Renal cortex interstitium (tissue), 11 donors: ENCODE measurements around the gene MAP1LC3A. TPM values are rescaled to one million over a fixed set of nuclear protein-coding genes. Genes with fewer than 3 reads are reported as not detected.

Experiments
- DNase-seq, 11 donors: peaks; one replicate each; pipeline ENCODE4 v3.0.0-alpha.2; 2013; ENCODE audit warnings: low read depth in 9 of 11, low spot score in 4 of 11; ENCODE audit errors: extremely low read depth in 1 of 11
- polyA plus RNA-seq, 3 donors: library from polyadenylated mRNA; unstranded; fragments of 120-200 nt; gene quantifications; one replicate each; pipeline ENCODE4 v1.2.1, GENCODE V29; 2013; ENCODE audit not compliant: insufficient read length in 3 of 3

MAP1LC3A gene
- polyA plus RNA-seq, 3 donors = 17.7 to 38.7 (median 31.7) TPM

DNA sequence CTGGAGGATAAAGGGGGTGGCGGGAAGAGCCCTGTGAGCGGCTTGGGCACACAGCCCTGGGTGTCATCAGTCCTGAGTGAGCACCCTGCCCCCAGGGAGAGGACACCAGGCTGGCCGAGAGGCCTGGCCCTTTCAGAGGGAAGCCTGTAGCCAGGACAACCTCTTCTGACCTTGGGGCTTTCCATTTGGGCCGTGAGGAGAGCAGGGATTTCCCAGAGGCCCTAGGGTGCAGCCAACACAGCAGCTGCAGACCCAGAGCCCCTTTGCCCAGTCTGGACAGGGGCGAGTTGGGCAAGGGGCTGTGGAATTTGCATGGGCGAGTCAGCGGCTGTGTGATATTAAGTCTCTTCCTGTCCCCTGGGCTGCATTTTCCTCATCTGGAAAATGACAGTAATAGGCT is 6.3 kb downstream of the MAP1LC3A start:
- DNase-seq = no peak

DNA sequence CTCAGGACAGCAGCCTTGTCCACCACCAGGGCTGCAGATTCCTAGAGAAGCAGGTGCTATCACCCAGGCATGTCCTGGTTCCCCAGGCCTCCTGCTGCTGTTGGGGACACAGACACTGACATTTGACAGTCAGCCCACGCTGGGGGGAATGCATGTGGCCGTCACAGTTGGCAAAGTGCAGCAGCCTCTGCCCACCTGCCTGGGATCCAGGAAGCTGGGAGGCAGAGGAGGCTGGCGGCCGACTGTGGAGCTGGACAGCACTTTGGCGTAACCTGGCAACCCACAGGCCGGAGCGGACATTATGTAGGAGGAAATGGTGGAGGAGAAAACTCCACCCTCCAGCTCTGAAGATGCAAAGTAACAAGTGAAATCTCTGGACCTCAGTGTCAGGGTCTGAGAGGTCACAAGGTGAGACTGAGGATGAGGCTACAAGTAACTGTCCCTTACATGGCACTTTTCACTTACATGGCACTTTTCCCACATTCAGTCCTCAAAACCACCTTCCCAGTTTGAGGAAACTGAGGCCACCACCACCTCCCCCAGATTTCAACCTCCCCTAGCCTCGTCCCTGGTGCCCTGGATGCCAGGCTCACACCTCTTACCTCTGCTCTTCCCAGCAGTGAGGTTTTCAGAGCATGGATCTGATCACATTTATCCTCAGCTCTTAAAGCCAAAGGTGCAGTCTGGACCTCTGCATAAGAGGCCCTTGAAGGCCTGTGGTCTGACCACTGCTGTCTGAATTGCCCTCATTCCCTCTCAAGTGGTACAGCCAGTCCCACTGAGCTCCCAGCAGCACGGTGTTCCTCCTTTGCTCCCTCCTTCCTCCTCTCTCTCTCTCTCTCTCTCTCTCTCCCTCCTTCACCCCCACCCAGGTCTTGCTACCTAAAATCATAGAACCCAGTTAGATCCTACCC is 8.7 kb downstream of the MAP1LC3A start:
- no peak for DNase-seq

DNA sequence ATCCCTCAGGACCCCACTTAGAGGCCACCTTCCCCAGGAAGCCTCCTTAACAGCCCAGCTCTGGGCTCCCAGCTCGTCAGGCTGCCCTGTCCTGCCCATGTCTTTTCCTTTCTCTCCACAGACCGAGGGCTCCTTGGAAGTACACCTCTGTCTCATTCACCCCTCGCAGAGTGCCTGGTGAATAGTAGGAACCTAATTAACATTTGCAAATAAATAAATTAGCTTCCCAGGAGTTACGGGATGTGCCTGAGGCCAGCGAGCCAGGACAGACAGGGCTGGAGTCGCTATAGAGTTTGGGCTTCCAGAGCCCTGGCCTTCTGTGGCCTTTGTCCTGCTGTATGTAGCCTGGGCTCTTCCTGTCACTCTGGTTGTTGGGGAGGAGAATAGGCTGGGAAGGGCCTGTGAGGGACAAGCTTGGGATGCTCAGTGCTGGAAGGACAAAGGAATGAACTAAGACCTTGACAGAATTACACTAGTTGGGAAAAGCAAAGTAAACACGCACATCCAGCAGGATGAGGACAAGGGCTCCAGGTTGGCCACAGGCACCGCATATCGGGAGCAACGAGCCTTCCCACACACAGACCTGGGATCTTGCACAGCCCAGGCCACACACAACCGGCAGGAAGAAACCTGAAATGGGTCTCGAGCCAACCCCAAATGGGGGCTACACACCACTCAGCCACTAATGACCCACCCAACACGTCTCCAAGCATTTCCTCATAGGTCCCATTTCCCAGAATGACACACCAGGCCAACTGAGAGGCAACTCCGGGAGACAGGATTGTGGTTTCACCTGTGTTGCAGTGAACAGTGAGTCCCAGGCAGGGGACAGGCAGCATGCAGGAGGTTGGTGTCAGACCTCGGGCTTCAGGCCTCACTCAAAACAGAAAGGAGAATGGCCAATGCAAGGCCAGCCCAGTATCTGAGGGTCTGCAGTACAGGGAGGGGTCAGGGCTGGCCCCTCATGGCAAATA is 9.7 kb downstream of the MAP1LC3A start:
- no peak for DNase-seq

DNA sequence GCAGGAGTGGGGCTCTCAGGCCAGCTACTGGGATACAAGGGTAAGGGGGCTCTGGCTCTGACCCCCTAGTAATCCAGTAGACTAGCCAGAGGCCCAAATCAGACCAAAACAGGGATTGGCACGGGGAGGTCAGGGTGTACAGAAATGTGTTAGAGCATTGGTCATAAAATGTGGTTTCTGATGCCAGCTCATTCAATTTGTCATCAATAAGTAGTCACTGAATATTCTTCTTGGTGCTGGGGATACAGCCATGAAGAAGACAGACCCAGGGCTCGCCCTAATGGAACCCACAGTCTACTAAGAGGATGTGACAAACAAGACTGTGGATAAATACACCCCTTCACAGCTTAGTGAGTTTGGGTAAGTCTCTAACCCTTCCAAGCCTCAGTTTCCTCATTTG is 11.1 kb downstream of the MAP1LC3A start:
- DNase-seq = no peak

DNA sequence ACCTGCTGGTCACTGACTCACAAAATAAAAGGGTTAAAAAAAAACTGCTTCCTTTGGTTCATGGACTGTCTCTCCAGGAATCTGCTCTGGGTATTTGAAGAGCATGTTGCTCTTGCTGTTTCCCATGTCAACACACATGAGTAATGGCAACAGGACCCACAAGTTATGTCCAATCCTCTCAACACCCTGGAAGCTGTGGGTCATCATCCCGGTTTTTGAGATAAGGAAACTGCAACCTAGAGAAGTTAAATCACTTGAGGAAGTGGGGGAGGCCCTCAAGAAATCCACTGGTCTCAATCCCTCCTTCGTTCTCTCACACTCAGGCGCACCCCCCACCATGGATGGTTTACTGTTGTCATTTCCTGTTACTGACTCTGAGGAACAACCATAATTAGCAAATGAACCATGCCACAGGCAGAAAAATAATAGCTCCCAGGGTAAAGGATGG is 12.4 kb downstream of the MAP1LC3A start:
- no peak for DNase-seq

DNA sequence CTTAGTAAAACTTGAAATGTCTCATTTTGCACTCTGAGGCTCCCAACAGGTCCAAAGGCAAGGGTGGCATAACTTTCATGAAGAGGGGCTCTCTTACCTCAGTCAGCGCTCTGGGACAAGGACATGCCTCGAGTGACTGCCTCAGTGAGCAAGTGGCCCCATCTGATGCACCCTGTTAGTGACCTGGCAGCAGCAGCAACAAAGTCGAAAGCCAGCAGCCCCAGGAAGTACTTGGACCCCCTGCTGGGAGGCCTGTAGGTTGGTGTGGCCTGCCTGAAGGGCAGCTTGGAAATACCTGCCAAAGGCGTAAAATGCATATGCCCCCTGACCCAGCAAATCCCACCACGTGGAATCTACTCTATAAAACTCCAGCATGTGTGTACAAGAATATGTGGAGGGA is 13.2 kb downstream of the MAP1LC3A start:
- no peak for DNase-seq

DNA sequence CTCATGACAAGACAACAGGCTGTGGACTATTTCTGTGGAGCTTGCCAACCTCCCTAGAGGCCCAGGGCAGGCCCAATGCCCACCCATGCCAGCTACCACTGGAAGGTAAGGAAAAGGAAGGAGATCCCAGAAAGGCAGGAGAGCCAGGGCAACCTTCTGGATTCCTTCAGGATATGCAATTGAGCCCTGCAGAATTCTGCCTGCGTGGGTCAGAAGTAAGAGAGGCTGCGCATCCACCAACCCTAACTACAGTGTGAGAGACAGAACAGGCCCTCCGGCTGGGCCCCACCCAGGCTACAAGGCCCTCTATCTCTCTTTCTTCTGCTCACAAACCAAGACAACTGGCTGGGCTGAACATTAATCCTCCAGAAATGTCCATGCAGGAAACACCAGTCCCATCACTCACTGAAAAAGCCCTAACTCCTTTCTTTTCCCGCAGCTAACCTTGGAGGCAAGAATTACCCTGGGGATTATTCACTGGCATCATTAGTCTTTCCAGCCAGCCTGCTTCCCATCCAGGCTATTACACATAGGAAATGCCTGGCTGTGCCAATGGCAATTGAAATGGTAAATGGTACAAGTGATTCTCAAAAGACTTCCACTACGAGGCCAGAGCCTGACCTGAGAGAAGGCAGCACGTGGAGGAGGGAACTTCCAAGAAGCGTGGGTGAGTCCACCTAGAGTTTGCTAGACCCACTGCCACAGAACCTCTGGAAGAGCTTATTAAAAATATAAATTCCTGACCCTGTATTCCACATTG is 15.2 kb downstream of the MAP1LC3A start:
- no peak for DNase-seq

DNA sequence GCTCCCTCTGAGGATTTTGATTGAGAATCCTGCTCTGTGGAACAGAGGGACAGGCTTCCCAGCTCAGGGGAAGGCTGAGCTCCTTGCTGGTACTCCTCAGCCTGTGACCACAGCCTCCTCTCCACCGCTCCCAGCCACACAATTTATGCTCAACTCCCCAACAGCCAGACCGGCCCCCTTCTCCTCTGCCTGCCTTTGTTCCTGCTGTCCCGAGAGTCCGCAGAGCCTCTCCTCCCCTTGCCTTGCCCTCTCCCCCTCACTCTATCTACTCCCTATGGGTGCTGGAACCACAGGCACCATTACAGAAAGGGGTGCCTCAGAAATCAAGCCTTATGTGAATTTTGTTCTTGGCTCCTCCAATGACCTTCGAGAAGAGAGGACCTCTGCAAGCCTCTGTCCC is 15.9 kb downstream of the MAP1LC3A start:
- DNase-seq = no peak

DNA sequence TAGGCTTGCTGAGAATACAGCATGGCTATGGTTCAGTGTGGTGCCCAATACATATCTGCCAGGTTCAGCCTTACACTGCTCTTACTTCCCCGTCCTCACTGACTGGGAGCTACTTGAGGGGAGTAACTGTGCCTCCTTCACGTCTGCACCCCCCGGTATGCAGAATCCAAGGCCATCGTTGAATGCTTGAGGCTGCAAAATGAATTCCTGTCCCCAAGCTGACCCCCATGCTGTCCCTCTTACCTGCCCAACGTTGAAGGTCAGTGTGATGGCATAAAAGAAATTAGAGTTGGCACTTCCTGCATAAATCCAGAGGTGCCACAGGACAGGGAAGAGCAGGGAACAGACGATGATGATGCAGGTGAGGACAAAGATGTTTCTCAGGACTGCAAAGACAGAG is 16.3 kb downstream of the MAP1LC3A start:
- no peak for DNase-seq

DNA sequence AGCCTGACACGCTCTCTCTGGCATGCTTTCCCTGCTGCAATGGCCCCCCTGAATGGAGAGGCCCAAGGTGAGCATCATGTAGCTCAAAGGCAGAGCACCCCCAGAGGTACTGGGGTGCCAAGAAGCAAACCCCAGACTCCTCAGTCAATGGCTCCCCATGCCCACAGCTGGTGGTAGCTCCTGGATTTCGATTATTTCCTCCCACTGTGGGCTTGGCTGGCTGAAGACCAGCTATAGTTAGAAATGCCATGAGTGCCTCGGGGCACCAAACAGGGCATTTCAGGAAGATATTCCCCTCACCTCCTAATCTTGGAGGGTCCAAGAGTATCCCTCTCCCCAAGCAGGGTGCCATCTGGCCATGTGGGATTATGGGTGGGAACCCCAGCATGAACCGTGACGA is 16.8 kb downstream of the MAP1LC3A start:
- DNase-seq = no peak

DNA sequence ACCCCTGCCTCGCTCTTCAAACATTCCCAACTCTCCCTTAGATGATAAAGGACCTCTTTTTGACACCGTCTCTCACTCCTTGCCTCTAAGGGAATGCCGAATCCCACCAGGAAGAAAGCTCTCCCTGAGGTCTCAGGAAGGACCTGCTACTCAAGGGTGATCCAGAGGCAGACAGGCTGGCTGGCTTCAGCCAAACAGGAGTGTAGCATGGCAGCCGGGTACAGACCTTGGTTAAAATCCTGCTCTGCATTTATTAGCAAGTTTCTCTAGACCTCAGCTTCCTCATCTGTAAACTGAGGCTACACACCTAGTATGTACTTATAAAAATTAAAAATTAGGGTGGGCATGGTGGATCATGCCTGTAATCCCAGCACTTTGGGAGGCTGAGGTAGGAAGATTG is 17.2 kb downstream of the MAP1LC3A start:
- DNase-seq = no peak

DNA sequence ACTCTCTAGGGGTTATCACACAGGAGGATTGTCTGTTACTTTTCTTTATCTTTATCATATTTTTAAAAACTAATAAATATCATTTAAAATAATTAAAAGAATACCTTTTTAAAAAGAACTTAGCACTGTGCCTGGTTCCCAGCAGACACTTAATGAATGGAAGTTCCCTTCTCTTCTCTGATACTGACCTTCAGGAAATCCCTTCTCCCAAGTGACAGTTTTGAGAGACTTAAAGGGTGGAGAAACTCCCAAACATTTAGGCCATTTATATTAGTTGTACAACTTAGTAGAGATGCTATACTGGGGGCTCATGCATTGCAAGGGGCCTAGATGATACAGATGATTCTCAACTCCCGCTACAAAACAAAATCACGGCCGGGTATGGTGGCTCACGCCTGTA is 18.5 kb downstream of the MAP1LC3A start:
- DNase-seq = no peak

DNA sequence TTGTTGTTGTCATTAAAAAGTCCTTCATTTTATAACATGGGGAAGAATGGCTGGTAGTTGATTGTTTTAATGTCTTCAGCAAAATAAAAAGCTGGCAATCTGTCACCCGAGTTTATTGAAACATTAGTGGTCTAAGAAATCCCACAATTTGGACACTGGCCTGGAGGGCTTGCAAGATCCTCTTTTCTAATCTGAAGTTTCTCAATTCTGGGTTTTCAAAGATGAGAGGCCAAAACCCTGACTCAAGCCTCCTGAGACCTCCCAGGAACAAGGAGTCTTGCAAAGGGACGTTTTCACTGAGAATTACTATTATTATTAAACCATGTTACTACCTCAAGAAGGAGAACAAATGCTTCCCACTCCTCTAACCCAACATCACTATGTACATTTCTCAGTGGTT is 19.5 kb downstream of the MAP1LC3A start:
- no peak for DNase-seq

DNA sequence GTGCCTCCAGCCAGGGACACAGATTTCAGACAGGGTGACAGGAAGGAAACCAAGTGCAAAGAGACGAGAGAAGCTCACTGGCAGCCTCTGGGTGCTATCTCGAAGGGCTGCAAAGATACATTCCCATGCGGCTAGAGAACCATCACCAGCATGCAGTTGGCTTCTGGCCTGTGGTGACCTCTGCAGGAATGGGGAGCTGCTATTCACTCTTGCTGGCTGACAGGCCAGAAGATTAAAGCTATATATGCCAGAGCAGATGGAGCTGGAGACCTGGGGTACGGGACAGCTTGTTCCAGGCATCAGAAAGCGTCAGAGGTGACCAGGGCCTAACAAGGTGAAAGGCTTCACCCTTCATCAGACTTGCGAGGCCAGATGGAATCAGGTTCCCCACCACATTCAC is 20.0 kb downstream of the MAP1LC3A start:
- no peak for DNase-seq

DNA sequence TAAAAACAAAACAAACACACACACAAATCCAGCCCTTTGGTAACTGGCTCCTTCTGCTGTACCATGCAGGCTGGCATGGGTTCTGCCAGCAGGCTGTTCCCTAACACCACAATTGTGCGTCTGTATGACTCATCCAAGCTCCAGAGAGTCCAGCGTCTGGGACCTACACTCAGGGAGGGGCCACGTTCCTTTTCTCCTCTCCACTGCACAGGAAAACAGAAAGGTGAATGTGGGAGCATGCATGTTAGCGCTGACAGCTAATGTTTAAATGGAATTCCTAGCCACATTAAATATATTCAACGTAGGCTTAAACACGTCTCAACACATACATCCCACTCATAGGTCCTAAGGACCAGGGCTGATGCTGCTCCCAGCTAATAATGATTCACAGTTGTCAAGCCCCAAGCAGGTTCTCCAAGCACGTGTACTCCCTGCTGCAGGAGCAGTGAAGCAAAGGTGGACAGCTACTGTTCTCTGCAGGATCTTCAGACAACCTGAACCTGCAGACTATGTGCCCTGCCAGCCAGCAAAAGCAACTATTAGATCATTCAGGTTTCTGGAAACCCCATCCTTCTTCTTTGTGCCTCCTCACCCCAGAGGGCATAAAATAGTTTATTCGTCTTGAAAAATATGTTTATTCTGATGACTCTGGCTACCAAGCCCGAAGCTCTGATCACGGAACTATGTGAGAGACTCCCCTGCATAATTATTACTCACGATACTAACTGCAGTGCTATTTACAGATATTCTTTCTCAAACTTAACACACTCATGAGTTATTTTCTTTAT is 20.9 kb downstream of the MAP1LC3A start:
- DNase-seq = peak in 2 of 11 donors; percentile 36 to 43

DNA sequence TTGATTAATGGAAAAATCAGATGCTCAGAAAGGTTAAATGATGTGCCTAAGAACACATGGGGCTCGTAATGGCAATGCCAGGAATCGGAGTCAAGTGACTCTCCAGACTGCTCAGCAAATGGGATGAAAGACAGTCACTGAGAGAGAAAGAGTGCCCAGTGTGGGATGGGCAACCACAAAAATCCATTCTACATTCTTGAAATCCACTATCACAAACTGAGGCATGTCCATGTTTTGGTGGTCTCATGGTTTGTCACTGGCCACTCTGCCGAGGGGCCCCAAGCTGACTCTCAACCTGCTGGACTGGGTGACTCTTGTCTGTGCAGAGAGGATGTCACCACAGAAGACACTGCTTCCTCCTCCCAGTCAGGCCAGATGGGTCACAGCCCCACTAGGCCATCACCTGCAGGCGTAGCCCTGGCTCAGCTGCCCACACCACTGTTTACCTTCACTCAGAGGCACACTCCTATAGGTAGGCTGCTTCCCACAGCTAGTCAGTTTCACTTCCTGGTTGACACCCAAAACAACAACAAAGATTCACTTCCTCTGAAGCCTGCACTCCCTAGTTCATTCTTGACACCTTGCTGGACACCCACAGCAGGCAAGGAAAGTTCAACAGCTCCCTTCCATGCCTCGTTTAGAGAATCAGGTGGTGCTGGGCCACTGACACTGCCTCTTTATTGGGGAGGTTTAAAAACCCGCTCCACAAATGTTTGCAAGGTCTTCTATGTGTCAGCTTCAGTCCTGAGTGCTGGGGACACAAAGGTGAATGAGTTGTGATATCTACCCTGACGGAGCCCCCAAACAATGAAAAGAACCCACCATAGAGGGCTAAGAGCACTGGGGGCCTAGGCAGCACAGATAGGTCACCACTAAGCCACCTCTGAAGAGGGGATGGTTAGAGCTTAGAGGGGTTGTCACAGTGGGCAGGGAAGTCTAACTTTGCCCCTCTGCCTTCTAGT is 21.7 kb downstream of the MAP1LC3A start:
- DNase-seq = no peak
